ENCODE measurements around the gene TMX1.

The TMX1 gene

GRCh38 chr14:51294951-51295525 lies 55.0 kb downstream of the TMX1 start:
- H3K9me3 Mint-ChIP-seq: no peaks in the 10 kb centered on the region
- H3K36me3 Mint-ChIP-seq (ENCODE audit: low read depth): no peaks in the 10 kb centered on the region

DNA sequence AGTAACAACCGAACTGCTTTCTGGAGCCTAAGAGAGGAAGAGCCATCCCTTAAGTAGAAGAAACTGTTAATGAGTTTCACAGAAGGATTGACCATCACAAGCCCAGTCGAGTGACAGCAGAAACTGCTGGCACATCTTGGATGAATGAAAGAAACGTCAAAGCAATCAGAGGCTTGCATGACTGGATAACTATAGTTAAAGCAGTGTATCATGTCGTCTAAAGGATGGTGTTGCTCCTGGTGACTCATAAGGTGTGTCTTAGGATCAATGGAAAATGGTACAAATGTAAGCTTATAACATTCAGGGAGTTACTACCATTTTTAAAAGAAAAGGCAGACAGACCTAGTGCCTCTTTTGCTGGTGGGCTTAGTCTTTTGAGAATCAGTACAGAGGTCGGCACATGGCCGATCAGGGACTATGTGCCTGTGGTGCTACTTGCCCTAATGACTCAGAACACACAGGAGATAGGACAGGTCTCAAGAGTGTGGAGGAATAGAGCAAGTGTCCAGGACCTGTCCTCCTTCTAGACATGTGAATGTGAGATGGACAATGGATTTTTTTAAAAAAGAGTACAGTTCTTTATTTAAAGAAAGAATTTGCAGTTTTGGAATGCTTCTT lies 55.7 kb downstream of the TMX1 start:
- Mint-ChIP-seq H3K4me1 (ENCODE audit: low read depth) (peaks cover 15% of the 10 kb centered on the region), H3K4me3 (no peak overlapping the region), H3K9me3 (no peaks in the 10 kb centered on the region), H3K27ac (no peak overlapping the region), H3K27me3 (no peaks in the 10 kb centered on the region), H3K36me3 (ENCODE audit: low read depth) (no peaks in the 10 kb centered on the region)
- no peak for DNase-seq

More at GRCh38 chr14:51294951-51295525, 55.0 kb downstream of the TMX1 start:
- H3K27ac Mint-ChIP-seq: no peak overlapping the region
- H3K4me3 Mint-ChIP-seq: no peak overlapping the region
- DNase-seq: no peak
- no peaks in the 10 kb centered on the region for H3K27me3 Mint-ChIP-seq
- peaks cover 15% of the 10 kb centered on the region for H3K4me1 Mint-ChIP-seq (ENCODE audit: low read depth)

DNA sequence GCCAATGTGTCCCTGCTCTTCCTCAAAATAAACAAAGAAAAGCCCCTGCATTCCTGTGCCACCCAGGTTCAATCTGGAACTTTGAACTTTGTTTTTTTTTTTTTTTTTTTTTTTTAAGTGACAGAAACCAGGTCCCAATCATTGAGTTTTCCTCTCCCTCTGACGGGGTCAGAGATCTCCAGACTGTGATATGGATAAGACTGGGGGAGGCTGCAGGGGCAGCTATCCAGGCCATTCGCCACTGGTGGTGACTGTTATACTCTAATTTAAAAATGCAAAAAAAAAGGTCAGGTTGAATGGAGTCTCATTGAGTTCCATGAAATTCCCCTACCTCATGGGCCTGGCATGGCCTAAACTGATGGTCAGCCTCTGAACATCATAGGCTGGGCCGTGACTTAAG lies 57.0 kb downstream of the TMX1 start:
- H3K27ac Mint-ChIP-seq: no peak overlapping the region
- no peaks in the 10 kb centered on the region for H3K36me3 Mint-ChIP-seq (ENCODE audit: low read depth)
- no peak overlapping the region for H3K4me3 Mint-ChIP-seq

DNA sequence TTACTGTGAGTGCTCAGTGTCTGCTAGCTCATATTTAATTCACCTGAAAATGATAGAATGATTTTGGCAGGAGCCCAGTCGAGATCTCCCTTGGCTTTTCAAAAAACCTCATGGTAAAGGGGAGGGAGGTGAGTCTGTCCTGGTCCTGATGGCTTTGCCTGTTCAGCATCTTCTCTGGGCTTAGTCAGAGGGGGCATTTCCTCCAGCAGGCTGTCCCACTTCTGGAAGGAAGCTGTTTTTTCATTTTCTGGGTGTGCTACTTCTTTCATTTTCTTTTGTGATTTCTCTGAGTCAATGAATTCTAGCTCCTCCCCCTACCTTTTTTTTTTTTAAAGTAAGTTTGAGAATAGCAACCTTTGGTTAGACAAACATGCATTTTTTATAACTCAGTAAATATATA lies 58.8 kb downstream of the TMX1 start:
- H3K4me1 Mint-ChIP-seq (ENCODE audit: low read depth): peaks cover 15% of the 10 kb centered on the region
- no peaks in the 10 kb centered on the region for H3K9me3 Mint-ChIP-seq
- peaks cover 3% of the 10 kb centered on the region for H3K27me3 Mint-ChIP-seq
- no peak overlapping the region for H3K27ac Mint-ChIP-seq
- no peak overlapping the region for H3K4me3 Mint-ChIP-seq
- no peaks in the 10 kb centered on the region for H3K36me3 Mint-ChIP-seq (ENCODE audit: low read depth)
- DNase-seq: no peak

More for the DNA sequence above, 57.0 kb downstream of the TMX1 start:
- DNase-seq: no peak
- peaks cover 3% of the 10 kb centered on the region for H3K27me3 Mint-ChIP-seq
- H3K9me3 Mint-ChIP-seq: no peaks in the 10 kb centered on the region
- peaks cover 15% of the 10 kb centered on the region for H3K4me1 Mint-ChIP-seq (ENCODE audit: low read depth)

GRCh38 chr14:51302295-51303030 lies 62.4 kb downstream of the TMX1 start:
- H3K27me3 Mint-ChIP-seq: peaks cover 3% of the 10 kb centered on the region

GRCh38 chr14:51304438-51304837 lies 64.4 kb downstream of the TMX1 start:
- Mint-ChIP-seq H3K4me3 (no peak overlapping the region), H3K36me3 (ENCODE audit: low read depth) (no peaks in the 10 kb centered on the region), H3K27me3 (peaks cover 3% of the 10 kb centered on the region), H3K9me3 (no peaks in the 10 kb centered on the region), H3K27ac (peak overlapping the region; percentile 67), H3K4me1 (ENCODE audit: low read depth) (peaks cover 20% of the 10 kb centered on the region)
- DNase-seq: no peak

More at GRCh38 chr14:51302295-51303030, 62.4 kb downstream of the TMX1 start:
- Mint-ChIP-seq H3K27ac (no peak overlapping the region), H3K9me3 (no peaks in the 10 kb centered on the region), H3K4me1 (ENCODE audit: low read depth) (peaks cover 25% of the 10 kb centered on the region), H3K4me3 (no peak overlapping the region), H3K36me3 (ENCODE audit: low read depth) (no peaks in the 10 kb centered on the region)
- DNase-seq: no peak

DNA sequence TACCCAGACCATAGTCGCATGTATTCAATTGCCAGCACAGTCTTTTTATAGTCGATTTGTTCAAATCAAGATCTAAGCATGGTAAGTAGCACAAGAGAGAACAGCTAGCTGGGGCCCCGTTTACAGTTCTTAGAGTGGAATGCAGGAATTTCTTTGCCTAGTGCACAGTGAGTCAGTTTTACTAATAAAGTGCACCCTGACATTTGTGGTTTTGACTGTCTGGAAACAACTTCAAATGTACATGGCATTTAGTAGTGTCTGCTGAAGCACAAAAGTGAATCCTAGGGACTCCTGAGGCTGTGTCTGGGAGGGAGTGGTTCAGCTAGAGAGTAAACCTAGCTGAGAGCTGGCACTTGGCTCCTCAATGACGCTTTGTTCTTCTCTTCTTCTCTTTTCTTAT lies 64.9 kb downstream of the TMX1 start:
- H3K27ac Mint-ChIP-seq: no peak overlapping the region
- H3K36me3 Mint-ChIP-seq (ENCODE audit: low read depth): no peaks in the 10 kb centered on the region
- H3K4me3 Mint-ChIP-seq: no peak overlapping the region
- DNase-seq: no peak
- H3K27me3 Mint-ChIP-seq: peaks cover 3% of the 10 kb centered on the region
- no peaks in the 10 kb centered on the region for H3K9me3 Mint-ChIP-seq
- H3K4me1 Mint-ChIP-seq (ENCODE audit: low read depth): peaks cover 19% of the 10 kb centered on the region

DNA sequence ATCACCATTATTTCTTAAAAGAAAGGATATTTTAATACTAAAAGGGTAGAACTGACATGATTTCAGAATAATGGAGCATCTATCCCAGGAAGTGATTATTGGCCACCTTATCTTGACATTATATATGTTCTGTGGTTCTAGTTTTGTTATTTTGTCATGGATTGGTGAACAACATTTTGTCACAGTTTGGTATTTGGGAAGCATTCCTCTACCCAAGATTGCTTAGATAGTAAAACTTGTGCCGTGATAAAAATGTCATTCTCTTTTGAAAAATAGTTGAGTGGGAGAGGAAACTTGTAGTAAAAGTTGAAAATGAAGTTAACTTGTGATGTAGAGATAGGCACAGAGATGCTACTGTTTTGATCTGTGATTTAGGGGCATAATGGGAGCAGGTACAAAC lies 65.7 kb downstream of the TMX1 start:
- H3K36me3 Mint-ChIP-seq (ENCODE audit: low read depth): no peaks in the 10 kb centered on the region
- no peak for DNase-seq
- H3K9me3 Mint-ChIP-seq: no peaks in the 10 kb centered on the region
- H3K27ac Mint-ChIP-seq: no peak overlapping the region
- H3K4me3 Mint-ChIP-seq: no peak overlapping the region
- peaks cover 19% of the 10 kb centered on the region for H3K4me1 Mint-ChIP-seq (ENCODE audit: low read depth)
- H3K27me3 Mint-ChIP-seq: peaks cover 3% of the 10 kb centered on the region
